DMS153 treated with DMSO at 0.1 percent for 48 hours (cell line): ENCODE data around the gene NPB.
A peak's percentile ranks its signal among the peaks of the same experiment; 100 is the strongest.
"Not testable (repeated sequence)": the region's sequence is repeated elsewhere in the genome, so short reads cannot be mapped to it uniquely, and the experiment has no call there.

Source experiments
- DNase-seq: peaks from one replicate; lab custom pipeline; 2025; ENCODE audit not compliant: unreplicated experiment; lab: John Stamatoyannopoulos, UW

NPB gene

DNA sequence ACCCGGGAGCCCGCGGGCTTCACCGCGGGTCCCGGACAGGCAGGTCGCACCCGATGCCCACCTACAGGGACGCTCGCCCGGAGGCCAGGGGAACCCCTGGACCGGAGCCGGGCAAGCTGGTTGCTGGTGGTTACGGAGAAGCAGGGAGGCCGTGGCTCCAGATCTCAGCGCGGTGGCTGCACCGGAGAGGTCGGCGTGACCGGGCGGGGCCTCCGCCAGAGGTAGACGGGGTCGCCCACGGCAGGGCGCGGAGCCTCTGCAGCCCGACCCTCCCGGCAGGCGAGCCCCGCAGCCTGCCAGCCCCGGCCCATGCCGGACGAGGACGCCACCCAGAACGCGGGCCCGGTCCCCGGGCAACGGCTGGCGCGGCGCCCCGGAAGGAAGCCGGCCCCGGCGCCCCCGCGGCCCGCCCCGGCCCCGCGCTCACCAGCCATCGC lies 8.8 kb downstream of the NPB start:
- DNase-seq, result no peak

DNA sequence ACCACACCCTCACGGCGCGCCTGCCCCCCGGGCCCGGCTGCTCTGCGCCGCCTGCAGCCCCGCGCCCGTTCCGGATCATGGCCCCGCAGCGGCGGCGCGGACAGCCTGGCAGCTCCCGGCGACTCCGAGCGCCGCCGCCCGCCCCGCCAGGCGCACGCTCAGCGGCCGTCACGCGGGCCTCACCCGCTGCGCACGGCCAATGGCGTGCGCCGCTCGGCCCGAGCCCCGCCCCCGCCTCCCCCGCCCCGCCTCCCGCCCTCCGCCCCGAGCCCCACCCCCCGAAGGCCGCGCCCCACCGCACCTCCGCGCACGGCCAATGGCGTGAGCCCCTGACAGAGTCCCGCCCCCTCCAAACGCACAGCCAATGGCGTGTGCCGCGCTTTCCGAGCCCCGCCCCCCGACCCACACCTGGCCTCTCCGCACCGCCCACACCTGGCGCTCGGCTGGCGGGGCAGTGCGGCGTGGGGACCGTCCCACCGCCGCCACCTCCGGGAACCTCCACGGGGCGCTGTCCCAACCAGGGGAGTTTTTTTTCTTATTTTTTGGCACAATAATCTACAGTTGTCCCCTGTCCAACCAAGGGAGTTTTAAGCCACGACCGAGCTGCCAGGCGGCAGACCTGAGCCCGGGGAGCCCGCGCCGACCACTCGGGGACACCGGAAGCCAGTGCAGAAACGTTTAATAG lies 9.4 kb downstream of the NPB start, which contains the start of gene PCYT2:
Gene PCYT2, minus strand, starts transcription at position 123 of the 685 bp plus-strand sequence. Its CDS starts 44 bp downstream, at position 79.
- DNase-seq, result peak; percentile 84

DNA sequence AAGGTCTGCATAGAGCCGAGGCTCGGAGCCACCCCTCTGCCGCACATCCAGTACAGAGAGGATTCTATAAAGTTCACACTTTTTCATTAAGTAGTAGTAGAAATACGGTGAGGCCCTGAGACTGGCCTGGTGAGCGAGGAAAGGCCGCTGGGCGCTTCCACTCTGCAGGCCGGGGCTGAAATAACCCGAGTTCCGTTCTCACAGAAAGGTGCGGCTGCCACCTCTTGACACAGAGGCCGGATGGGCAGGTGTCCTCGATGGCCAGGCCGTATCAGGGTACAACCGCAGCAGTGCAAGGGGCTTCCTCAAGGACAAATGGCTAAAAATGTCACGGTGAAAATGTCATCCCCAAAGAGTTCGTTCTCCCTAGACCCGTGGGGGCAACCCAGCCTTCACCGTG lies 9.9 kb downstream of the NPB start:
- DNase-seq, result no peak

DNA sequence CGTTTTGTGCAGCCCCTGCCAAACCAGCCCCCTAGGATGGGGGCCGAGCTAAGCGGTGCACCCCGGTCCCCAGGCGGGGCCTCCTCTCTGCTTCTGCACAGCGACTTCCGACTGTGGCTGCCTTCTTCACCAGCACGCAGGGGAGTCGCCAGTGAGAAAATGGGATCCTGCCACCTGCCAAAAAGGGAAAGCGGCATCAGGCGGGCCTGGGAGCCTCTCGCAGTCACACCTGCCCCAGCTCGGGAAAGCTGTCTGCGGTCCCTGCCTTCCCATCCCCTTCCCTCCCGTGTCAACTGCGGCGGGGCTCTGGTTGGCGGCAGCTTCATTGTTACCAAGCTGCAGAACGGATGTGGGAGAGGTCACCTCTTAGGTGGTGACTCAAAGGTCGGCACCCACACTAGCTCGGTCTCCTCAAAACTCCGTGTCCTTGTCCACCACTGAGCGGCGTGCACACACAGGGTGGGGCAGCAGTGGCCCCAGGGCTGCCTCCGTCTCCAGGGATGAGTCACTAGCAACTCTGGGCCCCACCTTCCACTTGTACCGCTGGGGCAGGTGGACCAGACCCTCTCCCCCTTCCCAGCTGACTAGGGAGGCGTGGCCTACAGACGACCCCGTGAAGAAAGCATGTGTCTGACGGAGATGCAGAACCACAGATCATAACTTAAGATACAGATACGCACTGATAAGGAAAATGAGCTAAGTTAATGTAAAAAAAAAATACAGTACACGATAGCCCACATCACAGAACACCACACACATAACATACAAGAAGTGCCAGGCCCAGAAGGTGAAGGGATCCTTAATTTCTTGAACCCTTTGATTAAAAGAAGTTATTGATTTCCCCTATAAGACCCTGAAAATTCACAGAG lies 10.6 kb downstream of the NPB start:
- DNase-seq, result no peak

DNA sequence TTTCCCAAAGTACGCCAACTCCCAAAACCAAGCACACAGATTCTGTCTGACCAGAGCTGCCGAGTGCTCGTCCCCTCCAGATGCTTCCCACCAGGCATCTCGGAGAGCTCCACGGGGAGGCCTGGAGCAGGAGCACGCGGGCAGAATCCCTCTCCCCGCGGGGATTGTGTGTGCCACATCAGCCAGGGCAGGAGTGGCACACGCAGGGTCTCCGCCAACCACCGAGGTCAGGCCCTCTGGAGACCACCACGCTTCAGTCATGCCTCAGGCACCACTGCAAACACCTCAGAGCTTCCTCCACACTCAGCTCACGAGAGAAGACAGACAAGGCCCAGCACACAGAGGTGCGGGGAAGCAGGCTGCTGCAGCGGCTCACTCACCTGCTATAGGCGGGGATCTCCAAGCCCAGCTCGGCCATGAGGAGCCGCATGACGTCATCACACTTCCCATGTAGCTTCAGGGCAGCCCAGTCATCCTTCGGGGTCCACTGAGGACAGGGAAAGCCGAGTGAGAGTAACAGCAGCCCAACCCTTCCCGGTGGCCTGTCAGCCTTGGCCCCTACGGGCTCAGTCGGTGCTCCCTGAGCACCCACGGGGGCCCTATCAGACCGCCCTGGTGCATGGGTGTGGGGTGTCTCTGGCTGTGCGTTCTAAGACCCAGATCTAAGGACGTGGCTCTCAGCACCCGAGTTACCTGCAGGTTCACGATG lies 11.5 kb downstream of the NPB start:
- DNase-seq, result no peak

DNA sequence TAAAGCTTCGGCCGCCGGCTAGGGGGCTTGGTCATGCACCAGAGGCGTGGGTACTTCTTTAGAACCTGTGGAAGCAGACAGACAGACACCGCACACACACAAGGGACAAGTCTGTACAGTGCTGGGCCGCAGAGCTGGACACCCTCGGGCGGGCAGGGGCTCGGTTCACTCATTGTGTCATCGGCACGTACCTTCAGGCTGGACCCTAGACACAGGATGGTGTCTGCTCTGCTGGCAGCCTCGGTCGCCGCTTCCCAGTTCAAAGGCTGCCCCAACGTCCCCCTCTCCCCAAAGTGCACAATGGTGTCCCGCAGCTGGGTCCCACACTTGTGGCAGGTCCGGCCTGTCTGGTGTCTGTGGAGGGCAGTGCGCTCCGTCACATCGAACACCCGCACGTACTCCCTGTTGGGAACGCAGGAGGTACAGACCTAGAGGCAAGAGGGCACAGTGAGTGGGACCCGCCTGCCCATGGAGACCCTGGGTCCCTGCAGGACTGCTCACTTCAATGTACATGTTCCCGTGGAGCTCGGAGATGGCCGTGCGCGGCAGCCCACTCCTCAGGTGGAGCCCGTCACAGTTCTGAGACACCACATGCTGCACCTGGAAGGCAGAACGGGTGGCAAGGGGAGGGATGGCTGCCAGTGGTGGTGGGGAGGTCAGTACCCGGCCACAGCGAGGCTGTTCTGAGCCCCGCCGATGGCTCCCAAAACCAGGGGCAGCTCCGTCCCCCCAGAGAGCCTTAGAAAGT lies 12.2 kb downstream of the NPB start:
- no peak for DNase-seq

DNA sequence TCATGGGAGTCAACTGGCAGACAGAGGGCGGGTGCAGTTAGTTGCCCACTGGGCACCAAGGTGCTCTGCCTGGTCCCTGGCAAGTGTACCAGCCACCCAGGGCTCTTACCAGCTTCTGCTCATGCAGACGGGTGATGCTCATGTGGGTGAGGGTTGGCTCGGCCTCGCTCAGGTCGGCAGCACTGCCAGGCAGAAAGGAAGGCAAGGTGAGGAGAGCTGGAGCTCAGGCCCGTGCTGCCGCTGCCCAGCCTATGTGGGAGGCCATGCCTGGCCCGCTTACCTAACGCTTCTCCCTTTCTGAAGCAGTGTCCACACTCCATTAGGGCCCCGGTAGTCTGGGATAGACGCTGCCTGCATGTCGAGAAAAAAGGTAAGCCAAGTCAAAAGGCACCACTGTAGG lies 13.3 kb downstream of the NPB start:
- no peak for DNase-seq

DNA sequence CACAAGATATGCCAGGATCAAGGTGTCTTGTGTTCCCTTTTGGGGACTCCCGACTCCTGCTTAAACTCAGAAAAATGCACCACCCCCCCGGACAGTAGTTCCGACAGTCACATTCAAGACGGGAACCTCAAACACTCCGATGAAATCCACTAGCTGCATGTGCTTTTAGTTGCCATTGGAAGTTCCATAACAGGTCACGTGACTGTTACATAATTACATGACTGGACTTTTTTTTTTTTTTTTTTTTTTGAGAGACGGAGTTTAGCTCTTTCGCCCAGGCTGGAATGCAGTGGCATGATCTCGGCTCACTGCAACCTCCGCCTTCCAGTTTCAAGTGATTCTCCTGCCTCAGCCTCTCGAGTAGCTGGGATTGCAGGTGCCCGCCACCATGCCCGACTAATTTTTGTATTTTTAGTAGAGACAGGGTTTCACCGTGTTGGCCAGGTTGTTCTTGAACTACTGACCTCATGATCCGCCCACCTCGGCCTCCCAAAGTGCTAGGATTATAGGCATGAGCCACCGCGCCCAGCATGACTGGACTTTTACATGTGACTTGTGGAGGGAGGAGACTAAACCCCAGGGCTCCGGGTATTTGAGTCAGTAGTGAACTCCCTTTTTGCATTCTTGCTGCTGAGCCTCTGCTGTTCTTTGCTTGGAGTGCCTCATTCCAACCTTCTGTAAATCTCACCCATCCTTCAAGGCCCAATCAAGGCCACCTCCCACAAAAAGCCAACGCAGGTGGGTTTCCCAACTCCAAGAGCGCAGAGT lies 14.4 kb downstream of the NPB start:
- no peak for DNase-seq

DNA sequence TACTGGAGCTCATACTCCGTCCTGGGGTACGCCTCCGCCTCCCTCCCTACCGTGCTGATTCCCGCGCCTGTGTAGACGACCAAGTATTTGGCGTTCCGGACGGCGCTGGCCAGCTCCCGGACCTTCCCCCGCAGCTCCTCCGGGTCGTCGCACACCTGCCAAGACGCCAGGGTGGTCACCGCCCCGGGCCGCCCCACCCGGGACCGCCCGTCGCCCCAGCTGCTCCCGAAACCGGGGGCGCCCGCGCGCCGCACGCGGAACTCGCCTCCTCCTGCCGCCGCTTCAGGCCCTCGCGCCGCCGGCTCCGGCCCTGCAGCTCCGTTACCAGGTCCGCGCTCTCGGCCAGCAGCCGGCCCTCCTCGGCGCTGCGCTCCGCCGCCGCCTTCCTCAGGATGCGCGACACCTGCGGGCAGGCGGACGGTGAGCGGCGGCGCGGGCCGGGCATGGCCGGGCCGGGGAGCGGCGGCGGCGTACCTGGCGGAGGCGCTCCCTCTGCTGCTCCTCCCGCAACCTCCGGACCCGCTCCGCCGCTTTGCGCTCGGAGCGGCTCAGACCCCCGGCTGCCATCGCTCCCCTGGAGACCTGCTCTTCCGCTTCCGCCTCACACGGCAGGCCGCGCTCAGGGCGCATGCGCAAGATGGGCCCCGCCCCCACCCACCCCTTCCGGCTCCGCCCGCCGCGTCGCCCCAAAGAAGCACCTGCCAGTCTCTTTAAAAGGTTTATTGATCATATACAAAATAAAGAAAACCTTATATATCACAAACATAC lies 15.7 kb downstream of the NPB start, which contains the start of gene SIRT7:
Gene SIRT7, minus strand, starts transcription at position 612 of the 768 bp plus-strand sequence. Its CDS starts 45 bp downstream, at position 567.
- peak; percentile 59 for DNase-seq

DNA sequence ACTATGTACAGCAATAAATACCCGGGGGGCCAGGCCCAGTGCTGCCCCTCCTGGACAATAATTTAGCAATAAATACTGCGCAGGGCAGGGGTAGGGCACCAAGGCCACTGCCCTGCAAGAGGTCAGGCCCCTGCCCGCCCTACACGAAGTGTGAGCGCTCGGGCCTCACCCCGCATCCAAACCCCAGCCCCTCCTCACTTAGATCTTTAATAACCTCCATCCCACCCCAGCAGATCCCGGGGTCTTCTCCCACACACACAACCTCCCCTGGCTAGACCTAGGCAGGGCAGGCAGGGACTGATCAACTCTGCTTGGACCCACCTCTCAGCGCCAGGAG lies 16.3 kb downstream of the NPB start:
- DNase-seq, result not testable (repeated sequence)

DNA sequence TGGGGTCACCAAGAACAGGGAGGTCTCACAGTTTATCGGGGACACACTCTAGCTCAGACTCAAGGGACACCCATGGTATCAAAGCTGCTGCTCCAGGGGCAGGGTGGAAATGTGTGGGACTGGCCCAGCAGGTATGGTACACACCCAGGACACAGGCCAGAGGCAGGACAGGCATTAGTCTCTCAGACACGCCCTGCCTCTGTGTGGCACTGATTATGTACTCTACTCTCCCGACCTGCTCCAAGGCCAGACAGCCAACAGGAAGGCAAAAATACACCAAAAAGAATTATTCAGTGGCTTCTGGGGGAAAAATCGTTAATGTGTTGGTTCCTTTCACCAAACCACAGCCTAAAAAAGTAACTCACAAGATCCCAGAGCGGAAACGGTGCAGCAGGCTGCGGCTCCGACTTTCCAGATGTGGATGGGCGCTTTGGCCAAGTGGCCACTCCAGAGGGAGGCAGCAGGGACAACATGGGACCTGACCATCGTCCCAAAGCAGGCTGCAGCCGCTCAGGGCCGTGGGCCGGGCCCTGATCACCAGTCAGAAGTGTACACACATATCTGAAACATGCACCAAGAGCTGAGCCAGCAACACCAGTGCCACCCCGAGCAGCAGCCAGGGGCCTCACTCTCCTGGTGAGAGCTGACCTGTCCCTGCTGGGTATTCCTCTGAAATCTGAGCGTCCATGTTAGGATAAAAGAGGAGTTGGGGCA lies 17.0 kb downstream of the NPB start:
- no peak for DNase-seq

DNA sequence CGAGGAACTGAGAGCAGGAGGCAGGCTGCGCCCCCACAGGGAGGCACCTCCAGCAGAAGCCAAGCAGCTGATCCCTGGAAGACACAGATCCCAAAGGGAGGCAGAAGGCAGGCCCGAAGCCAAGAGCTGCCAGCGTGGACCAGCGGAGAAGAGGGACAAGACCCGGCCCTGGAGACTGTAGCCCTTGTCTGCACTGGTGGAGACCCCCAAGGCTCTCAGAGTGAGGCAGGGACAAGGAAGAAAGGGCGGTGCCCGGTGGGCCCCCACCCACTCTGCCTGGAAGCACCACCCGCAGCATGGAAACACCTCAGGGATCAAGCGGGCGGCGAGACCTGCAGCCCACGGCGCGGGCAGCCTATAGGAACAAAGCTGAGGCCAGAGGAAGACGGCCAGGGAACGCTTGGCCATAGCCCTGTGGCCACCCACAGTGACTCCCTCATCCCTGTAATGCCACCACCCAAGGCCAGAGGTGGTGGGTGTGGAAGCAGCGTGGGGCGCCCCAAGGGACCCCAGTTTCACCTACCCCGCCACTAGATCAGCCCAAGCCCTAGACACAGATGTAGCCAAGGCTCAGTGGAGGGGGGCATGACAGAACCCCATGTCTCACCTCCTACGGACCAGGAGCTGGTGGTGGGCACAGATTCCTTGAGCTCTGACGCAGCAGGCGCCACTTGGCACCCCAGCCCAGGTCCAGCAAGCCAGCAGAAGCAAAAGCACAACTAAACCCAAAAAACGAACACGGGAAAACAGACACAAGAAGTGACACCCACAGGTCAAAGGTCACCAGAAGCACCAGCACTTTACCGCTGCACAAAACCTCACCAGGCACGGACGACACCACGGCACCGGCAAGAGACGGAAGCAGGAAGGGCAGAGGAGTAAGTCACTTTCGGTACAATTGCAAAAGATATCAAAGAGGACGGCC lies 18.8 kb downstream of the NPB start:
- no peak for DNase-seq

DNA sequence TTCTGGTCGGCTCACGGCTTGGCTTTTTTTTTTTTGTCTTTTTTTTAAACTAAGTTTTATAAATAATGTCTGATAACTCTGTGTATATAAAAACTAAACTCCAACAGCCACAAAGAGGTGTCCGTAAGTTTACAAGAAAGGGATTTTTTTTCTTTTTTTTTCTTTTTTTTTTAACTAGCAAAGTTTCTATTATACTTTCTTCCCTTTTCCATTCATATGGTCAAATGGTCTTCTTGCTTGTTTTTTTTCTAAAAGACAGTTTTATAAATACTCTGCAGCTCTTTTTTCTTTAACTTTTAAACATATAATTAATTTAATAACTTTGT lies 19.5 kb downstream of the NPB start:
- no peak for DNase-seq

DNA sequence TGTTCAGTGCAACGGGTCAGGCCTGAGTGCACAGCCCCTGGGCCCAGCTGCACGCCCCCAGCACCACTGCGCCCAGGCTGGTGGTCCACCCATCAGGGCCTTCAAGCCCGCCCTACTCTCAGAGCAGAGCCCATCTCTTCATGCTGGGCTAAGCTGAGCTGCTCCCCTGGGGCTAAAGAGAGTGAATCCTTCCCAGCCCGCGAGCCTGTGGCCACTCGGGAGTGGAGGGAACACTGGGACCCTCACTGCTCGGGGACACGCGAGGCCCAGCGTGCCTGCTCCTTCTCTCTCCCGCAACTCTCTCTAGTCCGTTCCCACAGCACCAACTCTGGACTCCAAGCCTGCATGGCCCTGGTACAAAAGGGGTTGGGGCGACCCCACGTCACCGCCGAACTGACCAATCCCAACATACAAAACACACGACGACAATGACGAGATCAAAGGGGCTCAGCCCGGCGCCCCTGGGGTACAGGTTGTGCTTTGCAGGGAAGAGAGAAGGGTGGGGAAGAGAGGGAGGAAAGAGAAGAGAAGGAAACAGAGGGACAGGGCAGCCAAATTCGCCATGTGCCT lies 20.0 kb downstream of the NPB start:
- no peak for DNase-seq

DNA sequence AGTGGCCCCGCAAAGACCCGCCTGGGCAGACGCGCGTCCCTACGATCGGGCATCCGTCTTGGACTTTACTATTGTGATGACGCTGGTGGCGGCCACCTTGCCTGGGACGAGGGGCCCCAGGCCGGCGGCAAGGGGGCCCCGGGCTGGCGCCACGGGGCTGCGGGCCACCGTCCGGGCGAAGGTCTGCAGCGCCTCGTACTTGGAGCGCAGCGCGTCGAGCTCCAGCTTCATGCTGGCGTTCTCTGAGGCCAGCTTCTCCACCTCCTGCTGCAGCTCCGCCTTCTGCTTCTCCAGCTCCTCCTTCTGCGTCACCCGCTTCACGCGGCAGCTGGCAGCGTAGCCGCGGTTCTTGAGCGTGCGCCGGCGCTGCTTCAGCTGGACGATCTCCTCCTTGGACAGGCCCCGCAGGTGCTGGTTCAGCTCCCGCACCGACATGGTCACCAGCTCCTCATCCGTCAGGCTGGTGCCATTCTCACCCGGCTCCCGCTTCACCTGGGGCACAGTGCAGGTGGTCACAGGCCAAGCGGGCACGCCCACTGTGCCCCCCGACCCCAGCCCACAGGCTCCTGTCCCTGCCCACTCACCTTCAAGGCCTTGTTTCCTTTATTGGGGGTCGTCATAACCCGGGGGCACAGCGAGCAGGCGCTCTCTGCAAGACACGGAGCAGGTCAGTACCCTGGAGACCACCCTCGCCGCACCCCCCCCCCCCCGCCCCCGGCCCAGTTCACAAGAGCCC lies 20.7 kb downstream of the NPB start:
- no peak for DNase-seq

DNA sequence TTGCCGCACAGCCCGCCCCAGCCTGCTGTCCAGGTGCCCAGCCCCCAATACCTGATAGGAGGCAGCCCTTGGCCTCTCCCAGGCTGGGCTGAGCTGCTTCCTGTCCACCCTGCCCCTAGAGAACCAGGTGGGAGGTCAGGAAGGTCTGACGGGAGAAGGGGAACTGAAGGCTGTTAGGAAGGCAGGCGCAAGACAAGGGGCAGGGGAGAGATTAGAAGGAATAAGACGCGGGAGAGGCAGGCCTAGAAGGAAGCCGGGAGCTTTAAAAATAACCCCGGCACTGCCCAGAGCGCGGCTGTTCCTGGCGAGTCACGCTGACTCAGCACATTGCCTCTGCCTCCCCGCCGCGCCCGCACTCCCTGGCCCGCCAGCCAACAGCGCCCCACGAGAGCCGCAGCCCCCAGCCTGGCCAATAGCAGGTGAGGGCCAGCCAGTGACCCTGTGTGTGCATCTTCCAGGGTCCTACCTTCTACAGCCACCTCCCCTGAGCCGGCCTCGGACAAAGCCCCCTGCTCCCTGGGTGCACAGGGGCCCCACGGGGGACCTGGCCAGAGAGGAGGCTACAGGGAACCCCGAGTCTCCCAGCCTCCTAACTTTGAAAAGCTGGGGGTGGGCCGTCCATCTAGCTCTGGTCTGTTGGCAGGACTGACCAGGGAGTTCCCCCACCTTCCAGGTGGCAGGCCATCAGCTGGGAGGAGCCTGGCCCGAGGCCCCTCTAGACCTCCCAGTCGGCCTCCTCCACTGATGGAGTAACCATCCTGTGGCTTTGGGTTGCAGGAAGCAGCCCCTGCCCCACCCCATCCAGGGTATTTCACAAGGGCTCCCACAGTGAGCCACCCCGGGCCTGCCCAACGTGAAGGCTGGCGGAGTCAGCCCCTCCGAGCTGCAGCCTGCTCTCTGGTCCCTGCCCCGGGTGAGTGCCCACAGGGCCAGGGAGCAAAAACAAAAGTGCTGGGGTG lies 21.5 kb downstream of the NPB start:
- DNase-seq, result no peak
